Activated naive CD4-positive, alpha-beta T cell treated with anti-CD3 and anti-CD28 coated beads for 36 hours (primary cell): Measurements from ENCODE around the gene MED12L. TPM values are rescaled to one million over a fixed set of nuclear protein-coding genes. Genes with fewer than 3 reads are reported as not detected.

Experiments
- CTCF ChIA-PET: fragments of 350-600 bp; sonication (Branson Sonifier 250); formaldehyde crosslinking; loops from one replicate; lab custom pipeline; 2021; ENCODE audit warnings: antibody characterized with exemption; lab: Charles Lee
- DNase-seq: peaks from one replicate; pipeline ENCODE4 v3.0.0-alpha.2; 2020
- H3K27ac Mint-ChIP-seq: one replicate; pipeline ENCODE4 v1.8.0; 2021; ENCODE audit warnings: mild to moderate bottlenecking, mixed read lengths
- H3K27me3 Mint-ChIP-seq: one replicate; pipeline ENCODE4 v1.8.0; 2021; ENCODE audit warnings: low read depth, mixed read lengths
- H3K36me3 Mint-ChIP-seq: one replicate; pipeline ENCODE4 v1.8.0; 2021; ENCODE audit warnings: low read depth, mixed read lengths
- H3K4me1 Mint-ChIP-seq: one replicate; pipeline ENCODE4 v1.8.0; 2021; ENCODE audit warnings: low read depth, mixed read lengths
- H3K4me3 Mint-ChIP-seq: one replicate; pipeline ENCODE4 v1.8.0; 2021; ENCODE audit warnings: mild to moderate bottlenecking, moderate library complexity, mixed read lengths
- H3K9me3 Mint-ChIP-seq: one replicate; pipeline ENCODE4 v1.8.0; 2021; ENCODE audit warnings: mixed read lengths
- intact Hi-C: fragments of 100-400 bp; cut with micrococcal nuclease; formaldehyde crosslinking; loops from one replicate; pipeline ENCODE4 v1.15.1; 2023
- total RNA-seq, 2 experiments: library from RNA; stranded (reverse); gene quantifications; one replicate each; pipeline ENCODE4 v1.2.3, GENCODE V29; 2021

The MED12L gene
- total RNA-seq, 2 experiments from 2014 or later, result 1.4 to 2.0 TPM

GRCh38 chr3:151121016-151121415, 35.6 kb downstream of the MED12L start:
- no peak overlapping the region for H3K27ac Mint-ChIP-seq
- intact Hi-C loops, result no loop called here
- CTCF ChIA-PET, result interaction anchor here (0.6 kb wide), 1 partner anchor 37 kb away, joined by 3 read pairs; no protein-coding TSS in a partner anchor
- H3K27me3 Mint-ChIP-seq, result peaks cover 2% of the 10 kb centered on the region
- H3K4me1 Mint-ChIP-seq, result no peaks in the 10 kb centered on the region
- H3K36me3 Mint-ChIP-seq, result no peaks in the 10 kb centered on the region
- H3K4me3 Mint-ChIP-seq, result no peak overlapping the region
- H3K9me3 Mint-ChIP-seq, result no peaks in the 10 kb centered on the region
- DNase-seq, result no peak

- Mint-ChIP-seq H3K27me3 (no peaks in the 10 kb centered on the region), H3K4me1 (no peaks in the 10 kb centered on the region), H3K4me3 (no peak overlapping the region), H3K36me3 (no peaks in the 10 kb centered on the region), H3K9me3 (no peaks in the 10 kb centered on the region), H3K27ac (no peak overlapping the region)
- intact Hi-C loops, result no loop called here
- CTCF ChIA-PET, result interaction anchor here (1.0 to 1.2 kb wide), 2 partner anchors 9 to 154 kb away, joined by 3 read pairs; no protein-coding TSS in a partner anchor
- no peak for DNase-seq
These were observed 38.4 kb downstream of the MED12L start for GRCh38 chr3:151123827-151124226.

- H3K27me3 Mint-ChIP-seq, result no peaks in the 10 kb centered on the region
- DNase-seq, result no peak
- no peak overlapping the region for H3K27ac Mint-ChIP-seq
- no peaks in the 10 kb centered on the region for H3K4me1 Mint-ChIP-seq
- no peaks in the 10 kb centered on the region for H3K36me3 Mint-ChIP-seq
- no peaks in the 10 kb centered on the region for H3K9me3 Mint-ChIP-seq
- H3K4me3 Mint-ChIP-seq, result no peak overlapping the region
- intact Hi-C loops, result no loop called here
- CTCF ChIA-PET, result interaction anchor here (0.6 to 1.2 kb wide), 2 partner anchors 10 to 52 kb away, joined by 3 read pairs; no protein-coding TSS in a partner anchor
These were observed 39.0 kb downstream of the MED12L start for GRCh38 chr3:151124476-151124875.

- Mint-ChIP-seq H3K36me3 (no peaks in the 10 kb centered on the region), H3K27ac (no peak overlapping the region), H3K9me3 (no peaks in the 10 kb centered on the region), H3K27me3 (peaks cover 10% of the 10 kb centered on the region), H3K4me3 (no peak overlapping the region), H3K4me1 (peaks cover 9% of the 10 kb centered on the region)
- CTCF ChIA-PET, result no interaction called here
- intact Hi-C loops, result no loop called here
- no peak for DNase-seq
These were observed 45.0 kb downstream of the MED12L start for GRCh38 chr3:151130428-151130827.

- DNase-seq, result no peak
- Mint-ChIP-seq H3K36me3 (no peaks in the 10 kb centered on the region), H3K4me3 (no peak overlapping the region), H3K4me1 (peaks cover 21% of the 10 kb centered on the region), H3K27ac (no peak overlapping the region), H3K27me3 (peaks cover 10% of the 10 kb centered on the region), H3K9me3 (no peaks in the 10 kb centered on the region)
- intact Hi-C loops, result no loop called here
- CTCF ChIA-PET, result interaction anchor here (1.1 kb wide), 1 partner anchor 13 kb away, joined by 3 read pairs; no protein-coding TSS in a partner anchor
These were observed 47.7 kb downstream of the MED12L start for GRCh38 chr3:151133175-151133574.

- Mint-ChIP-seq H3K4me3 (no peak overlapping the region), H3K36me3 (no peaks in the 10 kb centered on the region), H3K9me3 (no peaks in the 10 kb centered on the region), H3K4me1 (peaks cover 21% of the 10 kb centered on the region), H3K27ac (no peak overlapping the region), H3K27me3 (peaks cover 10% of the 10 kb centered on the region)
- CTCF ChIA-PET, result interaction anchor here (1.1 to 1.3 kb wide), 3 partner anchors 12 to 48 kb away, joined by 3 to 6 read pairs (median 3); no protein-coding TSS in a partner anchor
- no peak for DNase-seq
- intact Hi-C loops, result loop anchor here (2.0 kb wide), 1 partner anchor 47 kb away; no protein-coding TSS in a partner anchor
These were observed 48.5 kb downstream of the MED12L start for GRCh38 chr3:151133917-151134450.

GRCh38 chr3:151135541-151136337, 50.3 kb downstream of the MED12L start:
- intact Hi-C loops, result loop anchor here (2.0 kb wide), 1 partner anchor 49 kb away; no protein-coding TSS in a partner anchor
- H3K4me3 Mint-ChIP-seq, result no peak overlapping the region
- peak; percentile 71 for DNase-seq
- H3K9me3 Mint-ChIP-seq, result no peaks in the 10 kb centered on the region
- H3K27me3 Mint-ChIP-seq, result peaks cover 10% of the 10 kb centered on the region
- H3K36me3 Mint-ChIP-seq, result no peaks in the 10 kb centered on the region
- H3K4me1 Mint-ChIP-seq, result peaks cover 21% of the 10 kb centered on the region
- CTCF ChIA-PET, result interaction anchor here (0.6 to 2.8 kb wide), 5 partner anchors 10 to 603 kb away, joined by 3 to 13 read pairs (median 5); partner anchors contain the start of gene MED12L
- peak overlapping the region; percentile 48 for H3K27ac Mint-ChIP-seq

- no peak for DNase-seq
- H3K36me3 Mint-ChIP-seq, result no peaks in the 10 kb centered on the region
- no peaks in the 10 kb centered on the region for H3K27me3 Mint-ChIP-seq
- H3K9me3 Mint-ChIP-seq, result no peaks in the 10 kb centered on the region
- no peak overlapping the region for H3K4me3 Mint-ChIP-seq
- intact Hi-C loops, result no loop called here
- CTCF ChIA-PET, result interaction anchor here (0.6 to 2.1 kb wide), 8 partner anchors 13 to 1371 kb away, joined by 3 to 11 read pairs (median 4); partner anchors contain the start of gene MED12L
- H3K4me1 Mint-ChIP-seq, result no peaks in the 10 kb centered on the region
- no peak overlapping the region for H3K27ac Mint-ChIP-seq
These were observed 57.5 kb downstream of the MED12L start for GRCh38 chr3:151142929-151143328.

GRCh38 chr3:151144016-151144415, 58.6 kb downstream of the MED12L start:
- intact Hi-C loops, result no loop called here
- DNase-seq, result no peak
- no peaks in the 10 kb centered on the region for H3K36me3 Mint-ChIP-seq
- no peaks in the 10 kb centered on the region for H3K27me3 Mint-ChIP-seq
- H3K27ac Mint-ChIP-seq, result no peak overlapping the region
- CTCF ChIA-PET, result interaction anchor here (1.0 to 2.2 kb wide), 6 partner anchors 57 to 356 kb away, joined by 3 to 11 read pairs (median 4); no protein-coding TSS in a partner anchor
- no peak overlapping the region for H3K4me3 Mint-ChIP-seq
- no peaks in the 10 kb centered on the region for H3K4me1 Mint-ChIP-seq
- H3K9me3 Mint-ChIP-seq, result no peaks in the 10 kb centered on the region

- H3K36me3 Mint-ChIP-seq, result no peaks in the 10 kb centered on the region
- CTCF ChIA-PET, result interaction anchor here (0.6 to 2.4 kb wide), 8 partner anchors 8 to 423 kb away, joined by 3 to 13 read pairs (median 6); no protein-coding TSS in a partner anchor
- no peak overlapping the region for H3K27ac Mint-ChIP-seq
- no peaks in the 10 kb centered on the region for H3K9me3 Mint-ChIP-seq
- H3K4me1 Mint-ChIP-seq, result no peaks in the 10 kb centered on the region
- H3K27me3 Mint-ChIP-seq, result no peaks in the 10 kb centered on the region
- no peak overlapping the region for H3K4me3 Mint-ChIP-seq
- intact Hi-C loops, result loop anchor here (5.0 kb wide), 1 partner anchor 277 kb away; no protein-coding TSS in a partner anchor
- DNase-seq, result no peak
These were observed 59.3 kb downstream of the MED12L start for GRCh38 chr3:151144760-151145159.

- Mint-ChIP-seq H3K4me1 (no peaks in the 10 kb centered on the region), H3K27ac (no peak overlapping the region), H3K4me3 (no peak overlapping the region), H3K27me3 (no peaks in the 10 kb centered on the region), H3K36me3 (no peaks in the 10 kb centered on the region), H3K9me3 (no peaks in the 10 kb centered on the region)
- intact Hi-C loops, result loop anchor here (1.0 to 5.0 kb wide), 8 partner anchors 59 to 617 kb away; no protein-coding TSS in a partner anchor
- no peak for DNase-seq
- CTCF ChIA-PET, result interaction anchor here (0.7 to 2.4 kb wide), 18 partner anchors 9 to 479 kb away, joined by 3 to 13 read pairs (median 4); no protein-coding TSS in a partner anchor
These were observed 60.2 kb downstream of the MED12L start for GRCh38 chr3:151145713-151146070.
